Globus pallidus (tissue), 1 donor: Measurements from ENCODE around the gene ARHGAP27.
"Not testable (repeated sequence)": the region's sequence is repeated elsewhere in the genome, so short reads cannot be mapped to it uniquely, and the experiment has no call there.

Experiments
- DNase-seq: peaks from one replicate; pipeline ENCODE4 v3.0.0-alpha.2; 2015; ENCODE audit warnings: low spot score

Gene ARHGAP27

GRCh38 chr17:45361976-45362375, 70.7 kb downstream of the ARHGAP27 start:
- no peak for DNase-seq

- no peak for DNase-seq
These were observed 71.2 kb downstream of the ARHGAP27 start for GRCh38 chr17:45361451-45361850.

- DNase-seq, result no peak
These were observed 75.2 kb downstream of the ARHGAP27 start for GRCh38 chr17:45357364-45357997.

- no peak for DNase-seq
These were observed 77.6 kb downstream of the ARHGAP27 start for GRCh38 chr17:45355087-45355486.

GRCh38 chr17:45353043-45353442, 79.6 kb downstream of the ARHGAP27 start:
- DNase-seq, result no peak

GRCh38 chr17:45351831-45352230, 80.8 kb downstream of the ARHGAP27 start:
- no peak for DNase-seq

- DNase-seq, result no peak
These were observed 85.2 kb downstream of the ARHGAP27 start for GRCh38 chr17:45347444-45347843.

- peak; percentile 48 for DNase-seq
These were observed 86.3 kb downstream of the ARHGAP27 start for GRCh38 chr17:45346216-45347015.

GRCh38 chr17:45345554-45346215, 87.0 kb downstream of the ARHGAP27 start:
- DNase-seq, result no peak

- DNase-seq, result no peak
These were observed 87.5 kb downstream of the ARHGAP27 start for GRCh38 chr17:45345246-45345553.

- not testable (repeated sequence) for DNase-seq
These were observed 88.6 kb downstream of the ARHGAP27 start for GRCh38 chr17:45343967-45344664.
